ENCODE measurements around the gene SUPT20HL1.

DNA sequence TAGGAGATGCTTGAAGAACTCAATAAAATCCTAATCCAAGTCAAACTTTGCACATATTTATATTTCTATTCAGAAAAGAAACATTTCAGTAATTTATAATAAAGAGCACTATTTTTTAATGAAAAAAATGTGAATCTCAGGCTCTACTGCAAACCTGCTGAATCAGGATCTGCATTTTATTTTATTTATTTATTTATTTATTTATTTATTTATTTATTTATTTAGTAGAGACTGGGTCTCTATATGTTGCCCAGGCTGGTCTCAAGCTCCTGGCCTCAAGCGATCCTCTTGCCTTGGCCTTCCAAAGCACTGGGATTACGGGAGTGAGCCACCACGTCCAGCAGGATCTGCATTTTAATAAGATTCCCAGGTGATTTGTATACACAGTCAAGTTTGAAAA lies 16.0 kb downstream of the SUPT20HL1 start:
- TF ChIP-seq EZH2phosphoT487 (IDR thresholded peaks at IDR 0.05; ENCODE audit: insufficient read depth, low read depth) = no peak
- no peak for TF ChIP-seq EZH2 (IDR thresholded peaks at IDR 0.05; ENCODE audit: insufficient read depth, poor library complexity, severe bottlenecking)

Data from GM23248 (cell line).